B cell (primary cell): ENCODE measurements around the gene ELL. TPM values are rescaled to one million over a fixed set of nuclear protein-coding genes. Genes with fewer than 3 reads are reported as not detected.

Experiments
- ATAC-seq: fragments of 200-7000 bp; cut with Tn5 transposase; one replicate; pipeline ENCODE4 v1.10.0; 2021; ENCODE audit warnings: low read depth, mild to moderate bottlenecking, moderate number of reproducible peaks, moderate library complexity
- CTCF ChIA-PET: fragments of 350-600 bp; sonication (Branson Sonifier 250); formaldehyde crosslinking; loops from one replicate; lab custom pipeline; 2021; ENCODE audit warnings: antibody characterized with exemption, inconsistent platforms; lab: Charles Lee
- POLR2A ChIA-PET: fragments of 350-600 bp; sonication (Branson Sonifier 250); formaldehyde crosslinking; loops from one replicate; lab custom pipeline; 2021; ENCODE audit warnings: antibody characterized with exemption; lab: Charles Lee
- DNase-seq: peaks from one replicate; pipeline ENCODE4 v3.0.0; 2013
- H2AFZ ChIP-seq: 2 replicates; pipeline ENCODE4 v1.6.1; 2012; ENCODE audit warnings: mild to moderate bottlenecking, low read depth, low read length; ENCODE audit not compliant: insufficient read depth, poor library complexity, severe bottlenecking
- H3K27ac ChIP-seq, 2 donors: 1 replicate in 1 of 2; 2 replicates in 1 of 2; pipeline ENCODE4 v1.5.1; 2012 to 2013; ENCODE audit warnings: low read length in 2 of 2, mild to moderate bottlenecking in 2 of 2, moderate library complexity in 1 of 2
- H3K27me3 ChIP-seq, 4 experiments: fragments of 200-600 bp in 1 of 4; sonication (generic) in 1 of 4; replicated peaks in 1 of 4; 1 replicate in 2 of 4; 2 replicates in 2 of 4; pipeline versions ENCODE4 v1.6.1 to v1.7.0; 2013 to 2016; ENCODE audit warnings: low read length in 3 of 4, mild to moderate bottlenecking in 2 of 4, mixed read lengths in 1 of 4, moderate library complexity in 1 of 4; ENCODE audit not compliant: insufficient read depth in 4 of 4, control insufficient read depth in 3 of 4; ENCODE audit errors: control extremely low read depth in 1 of 4
- H3K36me3 ChIP-seq, 2 experiments: replicated peaks in 1 of 2; 1 replicate in 1 of 2; 2 replicates in 1 of 2; pipeline versions ENCODE4 v1.6.1 to v1.7.1; 2013; ENCODE audit warnings: low read length in 1 of 2; ENCODE audit not compliant: insufficient read depth in 2 of 2, control insufficient read depth in 1 of 2; ENCODE audit errors: control extremely low read depth in 1 of 2, extremely low read depth in 1 of 2
- H3K4me1 ChIP-seq, 2 donors: fragments of 200-600 bp in 1 of 2; sonication (generic) in 1 of 2; 1 replicate in 1 of 2; 2 replicates in 1 of 2; pipeline versions ENCODE4 v1.5.1 to v1.6.1; 2013 to 2017; ENCODE audit warnings: low read length in 2 of 2; ENCODE audit not compliant: control insufficient read depth in 2 of 2, insufficient read depth in 2 of 2
- H3K4me2 ChIP-seq: replicated peaks from 2 replicates; pipeline ENCODE3; 2012; ENCODE audit warnings: mild to moderate bottlenecking, low read depth, low read length; ENCODE audit not compliant: poor library complexity, severe bottlenecking
- H3K4me3 ChIP-seq, 5 experiments: fragments of 200-600 bp in 1 of 5; sonication (generic) in 1 of 5; 1 replicate in 3 of 5; 2 replicates in 2 of 5; pipeline versions ENCODE4 v1.5.1 to v1.7.0; 2011 to 2016; ENCODE audit warnings: low read length in 4 of 5, mild to moderate bottlenecking in 4 of 5, low read depth in 2 of 5, control low read depth in 1 of 5, moderate library complexity in 1 of 5; ENCODE audit not compliant: insufficient read depth in 1 of 5; ENCODE audit errors: control extremely low read depth in 1 of 5, extremely low read depth in 1 of 5
- H3K79me2 ChIP-seq: fragments of 200-600 bp; sonication (generic); one replicate; pipeline ENCODE4 v1.6.0; 2016; ENCODE audit warnings: low read length; ENCODE audit not compliant: control insufficient read depth, insufficient read depth
- H3K9ac ChIP-seq: fragments of 200-600 bp; sonication (generic); 2 replicates; pipeline ENCODE4 v1.6.1; 2017; ENCODE audit warnings: mild to moderate bottlenecking, low read length, moderate library complexity
- H3K9me3 ChIP-seq, 3 donors: one replicate each; pipeline versions ENCODE4 v1.6.1 to v1.7.1; 2013; ENCODE audit warnings: low read length in 2 of 3; ENCODE audit not compliant: control insufficient read depth in 2 of 3, insufficient read depth in 1 of 3; ENCODE audit errors: control extremely low read depth in 1 of 3
- H4K20me1 ChIP-seq: 2 replicates; pipeline ENCODE4 v1.6.0; 2012; ENCODE audit warnings: mild to moderate bottlenecking, low read length; ENCODE audit not compliant: insufficient read depth, control insufficient read depth, poor library complexity, severe bottlenecking
- H3K27ac Mint-ChIP-seq: one replicate; pipeline ENCODE4 v1.8.0; 2021; ENCODE audit warnings: mixed read lengths
- H3K27me3 Mint-ChIP-seq: one replicate; pipeline ENCODE4 v1.8.0; 2021; ENCODE audit warnings: mixed read lengths
- H3K4me1 Mint-ChIP-seq: one replicate; pipeline ENCODE4 v1.8.0; 2021; ENCODE audit warnings: mixed read lengths
- H3K4me3 Mint-ChIP-seq: one replicate; pipeline ENCODE4 v1.8.0; 2021; ENCODE audit warnings: mixed read lengths
- H3K9me3 Mint-ChIP-seq: one replicate; pipeline ENCODE4 v1.8.0; 2022; ENCODE audit warnings: mixed read lengths; ENCODE audit not compliant: insufficient read depth
- EZH2 ChIP-seq: IDR thresholded peaks from 2 replicates; pipeline ENCODE4 v1.6.1; 2012; ENCODE audit warnings: borderline replicate concordance, low read depth, mild to moderate bottlenecking, moderate library complexity, low read length; ENCODE audit not compliant: insufficient read depth, poor library complexity, severe bottlenecking
- WGBS: methylation state at CpG from one replicate; pipeline ENCODE4 v1.1.5; 2013; ENCODE audit warnings: missing lambda C conversion rate; ENCODE audit not compliant: insufficient coverage; 5-methylcytosine and 5-hydroxymethylcytosine counted together
- intact Hi-C: fragments of 100-400 bp; cut with micrococcal nuclease; formaldehyde crosslinking; loops from one replicate; pipeline ENCODE4 v1.10.0; 2022
- polyA plus RNA-seq: library from polyadenylated mRNA; depleted of rRNA; stranded (reverse); fragments of >200 nt; gene quantifications from 2 replicates; pipeline ENCODE4 v1.2.3, GENCODE V29; 2012
- total RNA-seq, 2 donors: library from RNA; stranded (reverse); fragments of 120-200 nt in 1 of 2; gene quantifications; 1 replicate in 1 of 2; 2 replicates in 1 of 2; pipeline versions ENCODE4 v1.2.3 to v1.2.4, GENCODE V29; 2013 to 2022
- TF ChIP-seq, protein P1 (sequence below): fragments of 200-600 bp; IDR thresholded peaks from one replicate; pipeline ENCODE4 v1.8.0; 2022; ENCODE audit warnings: antibody characterized with exemption, mild to moderate bottlenecking

Gene ELL
- total and polyA plus RNA-seq, 2 donors (not counting 1 experiment from before 2014, with no cell fraction given): 21.2 to 31.4 TPM

DNA sequence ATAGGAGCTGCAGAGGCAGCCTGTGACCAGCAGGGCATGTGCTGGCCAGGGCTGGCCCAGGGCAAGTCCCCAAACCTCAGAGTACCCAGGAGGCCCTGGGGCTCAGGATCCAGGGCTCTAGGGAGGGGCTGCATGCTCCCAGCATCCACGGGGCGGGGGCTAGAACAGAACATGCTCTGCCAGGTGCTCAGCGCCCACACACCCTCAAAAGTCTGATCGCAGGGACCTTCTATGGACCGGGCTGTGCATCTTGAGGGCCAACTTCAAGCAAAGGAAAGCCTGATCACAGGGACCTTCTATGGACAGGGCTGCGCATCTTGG lies 33.5 kb downstream of the ELL start:
- Mint-ChIP-seq H3K9me3 (no peaks in the 10 kb centered on the region), H3K27me3 (no peaks in the 10 kb centered on the region), H3K27ac (no peak overlapping the region), H3K4me1 (peaks cover 33% of the 10 kb centered on the region), H3K4me3 (no peak overlapping the region)
- ChIA-PET POLR2A (no interaction called here), CTCF (interaction anchor here (1.4 kb wide), 1 partner anchor 14 kb away, joined by 3 read pairs; no protein-coding TSS in a partner anchor)
- H3K27ac ChIP-seq: no peak overlapping the region
- TF ChIP-seq, protein P1, sequence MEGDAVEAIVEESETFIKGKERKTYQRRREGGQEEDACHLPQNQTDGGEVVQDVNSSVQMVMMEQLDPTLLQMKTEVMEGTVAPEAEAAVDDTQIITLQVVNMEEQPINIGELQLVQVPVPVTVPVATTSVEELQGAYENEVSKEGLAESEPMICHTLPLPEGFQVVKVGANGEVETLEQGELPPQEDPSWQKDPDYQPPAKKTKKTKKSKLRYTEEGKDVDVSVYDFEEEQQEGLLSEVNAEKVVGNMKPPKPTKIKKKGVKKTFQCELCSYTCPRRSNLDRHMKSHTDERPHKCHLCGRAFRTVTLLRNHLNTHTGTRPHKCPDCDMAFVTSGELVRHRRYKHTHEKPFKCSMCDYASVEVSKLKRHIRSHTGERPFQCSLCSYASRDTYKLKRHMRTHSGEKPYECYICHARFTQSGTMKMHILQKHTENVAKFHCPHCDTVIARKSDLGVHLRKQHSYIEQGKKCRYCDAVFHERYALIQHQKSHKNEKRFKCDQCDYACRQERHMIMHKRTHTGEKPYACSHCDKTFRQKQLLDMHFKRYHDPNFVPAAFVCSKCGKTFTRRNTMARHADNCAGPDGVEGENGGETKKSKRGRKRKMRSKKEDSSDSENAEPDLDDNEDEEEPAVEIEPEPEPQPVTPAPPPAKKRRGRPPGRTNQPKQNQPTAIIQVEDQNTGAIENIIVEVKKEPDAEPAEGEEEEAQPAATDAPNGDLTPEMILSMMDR: no peak
- TF ChIP-seq EZH2: no peak
- ATAC-seq (no peak), DNase-seq (no peak)
- no peak overlapping the region for H3K4me3 ChIP-seq
- H3K4me2 ChIP-seq: no peak overlapping the region
- no peaks in the 10 kb centered on the region for H3K9me3 ChIP-seq
- 93% methylated on average over 6 of the region's 6 CpGs for WGBS
- H3K79me2 ChIP-seq: peaks cover 98% of the 10 kb centered on the region
- H2AFZ ChIP-seq: no peak overlapping the region
- no peaks in the 10 kb centered on the region for H3K36me3 ChIP-seq
- H3K4me1 ChIP-seq: peaks cover 0 to 3% of the 10 kb centered on the region in 2 donors
- H3K9ac ChIP-seq: no peak overlapping the region
- H3K27me3 ChIP-seq: no peaks in the 10 kb centered on the region
- peaks cover 99% of the 10 kb centered on the region for H4K20me1 ChIP-seq
- intact Hi-C loops: no loop called here

DNA sequence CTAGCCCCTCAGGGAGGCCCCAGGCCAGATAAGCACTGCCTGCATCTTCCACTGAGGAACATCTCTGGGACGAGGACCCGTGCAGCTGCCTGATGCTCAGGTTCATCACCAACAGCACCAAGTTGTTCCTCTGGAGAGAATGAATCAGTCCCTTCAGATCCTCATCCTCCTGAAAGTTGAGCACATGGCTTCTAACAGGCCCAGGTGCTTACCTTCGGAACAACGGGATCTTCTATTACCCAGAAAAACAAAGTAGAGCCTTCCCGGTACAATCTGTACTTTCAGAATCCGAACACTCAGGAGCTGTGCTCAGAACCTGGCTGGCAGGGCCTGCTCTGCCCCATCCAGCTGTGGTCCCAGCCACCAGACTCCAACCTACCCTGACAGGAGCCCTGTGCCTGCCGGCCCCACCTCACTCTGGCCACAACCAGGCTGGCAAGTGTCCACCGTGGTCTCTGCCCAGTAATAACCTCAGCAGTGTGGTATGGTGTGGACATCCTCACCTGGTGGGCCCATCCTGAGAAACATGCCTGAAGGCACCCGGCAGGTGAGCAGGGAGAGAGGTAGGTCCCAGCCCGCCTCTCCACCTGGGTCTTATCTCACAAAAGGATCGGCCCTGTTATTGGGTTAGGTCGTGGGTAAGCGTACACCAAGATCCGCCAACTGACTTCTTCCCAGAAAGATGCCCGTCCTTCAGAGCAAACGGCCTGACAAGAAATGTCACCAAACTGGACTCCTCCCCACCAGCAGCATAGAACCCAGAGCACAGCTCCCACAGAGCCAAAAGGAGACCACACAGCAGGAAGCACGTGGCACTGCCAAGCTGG lies 34.1 kb downstream of the ELL start:
- H3K4me3 Mint-ChIP-seq: no peak overlapping the region
- CTCF ChIA-PET: interaction anchor here (0.6 to 1.4 kb wide), 2 partner anchors 13 to 356 kb away, joined by 3 read pairs; no protein-coding TSS in a partner anchor
- Histone ChIP-seq H2AFZ (no peak overlapping the region), H3K79me2 (peaks cover 98% of the 10 kb centered on the region), H4K20me1 (peaks cover 99% of the 10 kb centered on the region), H3K9ac (no peak overlapping the region), H3K4me3 (no peak overlapping the region), H3K9me3 (no peaks in the 10 kb centered on the region), H3K27ac (no peak overlapping the region), H3K4me1 (peaks cover 0 to 3% of the 10 kb centered on the region in 2 donors), H3K36me3 (no peaks in the 10 kb centered on the region), H3K27me3 (no peaks in the 10 kb centered on the region), H3K4me2 (no peak overlapping the region)
- H3K27ac Mint-ChIP-seq: no peak overlapping the region
- H3K4me1 Mint-ChIP-seq: peaks cover 33% of the 10 kb centered on the region
- H3K27me3 Mint-ChIP-seq: no peaks in the 10 kb centered on the region
- POLR2A ChIA-PET: no interaction called here
- intact Hi-C loops: no loop called here
- TF ChIP-seq EZH2: no peak
- TF ChIP-seq, protein P1: no peak
- whole genome bisulfite sequencing: 93% methylated on average over 17 of the region's 17 CpGs
- no peak for DNase-seq
- no peaks in the 10 kb centered on the region for H3K9me3 Mint-ChIP-seq
- ATAC-seq: no peak
